T-helper 2 cell treated with Interferon-gamma antibody and Interleukin-4, amounts not matched to agents 100 ng/mL and 5 ng/mL, for 36 hours (primary cell): ENCODE results near the gene C5. TPM values are rescaled to one million over a fixed set of nuclear protein-coding genes. Genes with fewer than 3 reads are reported as not detected.
"Not testable (repeated sequence)": the region's sequence is repeated elsewhere in the genome, so short reads cannot be mapped to it uniquely, and the experiment has no call there.

Experiments
- intact Hi-C: fragments of 100-400 bp; cut with micrococcal nuclease; formaldehyde crosslinking; loops from one replicate; pipeline ENCODE4 v1.15.1; 2023
- total RNA-seq: library from RNA; stranded (reverse); gene quantifications from 2 replicates; pipeline ENCODE4 v1.2.3, GENCODE V29; 2022

The C5 gene
- 1.5 and 2.5 TPM in 2 replicates for total RNA-seq

DNA sequence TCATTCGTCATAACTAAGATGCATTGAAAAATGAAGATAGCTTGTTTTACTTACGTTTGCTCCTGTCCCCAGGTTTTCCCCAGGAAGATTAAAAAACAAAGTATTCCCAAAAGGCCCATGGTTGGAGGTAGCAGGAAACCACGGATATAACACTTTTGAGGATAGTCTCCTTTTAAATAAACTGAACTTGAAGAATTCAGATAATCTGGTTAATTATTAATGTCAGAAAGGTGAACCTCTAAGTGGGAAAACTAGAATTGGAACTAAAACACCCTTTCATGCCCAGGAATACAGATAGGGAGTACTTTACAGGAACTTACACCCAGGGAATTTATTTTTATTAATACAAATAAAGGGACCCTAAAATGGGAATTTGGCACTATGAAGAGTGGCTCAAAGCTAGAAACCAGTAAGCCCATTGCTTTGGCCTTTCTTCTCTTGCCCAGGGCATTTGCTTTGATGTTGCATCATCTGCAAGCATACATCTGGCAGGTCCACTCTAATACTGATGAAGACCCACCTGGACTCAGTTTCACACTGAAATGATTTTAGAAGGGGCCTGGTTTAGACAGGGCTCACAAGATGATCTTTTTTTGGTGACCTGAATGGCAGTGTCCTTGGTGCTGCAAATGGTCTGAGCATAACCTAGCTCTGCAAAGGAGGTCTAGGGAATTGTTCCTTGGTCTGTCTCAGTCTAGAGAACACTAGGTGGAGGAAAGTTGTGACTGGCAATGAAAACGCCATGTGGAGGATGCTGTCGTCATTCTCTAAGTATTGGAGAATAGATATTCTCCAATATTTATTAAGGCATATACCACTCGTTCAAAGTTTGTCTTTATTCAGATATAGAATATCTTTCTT lies at the start of gene C5:
C5 (minus strand) TSS at position 148 of the 861 bp plus-strand sequence; CDS start at position 119, 29 bp downstream.
- intact Hi-C loops: no loop called here

DNA sequence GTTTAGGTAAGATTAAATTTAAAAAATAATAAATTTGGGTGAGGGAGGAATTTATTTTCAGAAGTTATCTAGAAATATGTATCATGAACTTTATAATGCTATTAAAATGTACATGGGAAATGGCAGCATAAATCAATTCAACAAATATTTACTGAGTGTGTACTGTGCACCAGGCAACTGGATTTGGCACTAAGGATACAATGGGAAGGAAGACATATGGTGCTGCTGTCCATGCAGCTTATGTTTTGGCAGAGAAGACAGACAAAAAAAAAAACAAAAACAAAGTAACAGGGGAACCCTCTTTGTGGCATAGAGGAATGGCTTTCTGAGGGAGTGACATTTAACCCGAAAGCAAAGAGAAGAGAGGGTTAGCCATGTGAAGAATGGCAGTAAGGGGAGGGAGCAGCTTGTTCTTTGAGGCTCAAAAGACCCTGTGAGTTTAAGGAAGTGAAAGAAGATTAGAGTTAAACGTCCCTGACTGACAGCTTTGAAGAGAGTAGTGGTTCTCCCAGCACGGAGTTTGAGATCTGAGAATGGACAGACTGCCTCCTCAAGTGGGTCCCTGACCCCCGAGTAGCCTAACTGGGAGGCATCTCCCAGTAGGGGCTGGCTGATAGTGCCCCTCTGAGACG lies 48.6 kb upstream of the C5 start:
- intact Hi-C loops: no loop called here

DNA sequence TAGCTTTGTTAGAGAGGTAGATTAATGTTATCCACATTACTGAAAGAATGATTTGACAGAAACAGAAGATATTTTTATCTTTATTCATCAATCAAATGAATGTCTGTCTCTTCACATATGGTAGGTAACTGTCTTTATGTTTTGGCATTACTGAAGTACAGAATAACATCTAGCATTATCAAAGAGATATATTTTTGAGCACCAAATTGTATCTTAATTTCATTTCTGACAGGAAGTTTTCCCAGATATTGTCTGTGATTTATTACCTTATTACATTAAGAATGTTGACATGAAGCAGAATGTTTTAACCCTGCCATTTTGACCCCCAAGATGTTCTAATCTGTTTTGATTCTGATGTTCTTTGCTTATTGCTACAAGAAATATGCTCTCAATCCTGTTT lies 45.0 kb upstream of the C5 start:
- intact Hi-C loops: no loop called here

GRCh38 chr9:121090743-121091142 lies 40.7 kb upstream of the C5 start:
- intact Hi-C loops: not testable (repeated sequence)

- intact Hi-C loops: no loop called here
Measured at GRCh38 chr9:121088576-121088975, 38.5 kb upstream of the C5 start.

- intact Hi-C loops: no loop called here
Measured at GRCh38 chr9:121085661-121086060, 35.6 kb upstream of the C5 start.

DNA sequence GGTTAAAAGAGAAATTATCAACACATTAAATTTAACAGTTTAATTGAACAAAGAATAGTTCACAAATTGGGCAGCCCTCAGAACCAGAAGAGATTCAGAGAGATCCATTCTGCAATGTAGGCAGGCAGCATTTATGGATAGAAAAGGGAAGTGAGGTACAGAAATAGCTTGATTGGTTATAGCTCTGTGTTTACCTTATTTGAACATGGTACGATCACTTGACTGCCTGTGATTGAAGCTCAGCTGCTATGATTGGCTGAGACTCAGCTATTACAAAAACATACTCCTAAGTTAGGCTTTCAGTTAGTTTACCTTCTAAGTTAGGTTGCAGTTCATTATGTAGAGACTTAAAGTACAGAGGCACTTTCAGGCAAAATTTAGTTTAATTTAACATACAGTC lies 32.0 kb upstream of the C5 start:
- intact Hi-C loops: no loop called here

DNA sequence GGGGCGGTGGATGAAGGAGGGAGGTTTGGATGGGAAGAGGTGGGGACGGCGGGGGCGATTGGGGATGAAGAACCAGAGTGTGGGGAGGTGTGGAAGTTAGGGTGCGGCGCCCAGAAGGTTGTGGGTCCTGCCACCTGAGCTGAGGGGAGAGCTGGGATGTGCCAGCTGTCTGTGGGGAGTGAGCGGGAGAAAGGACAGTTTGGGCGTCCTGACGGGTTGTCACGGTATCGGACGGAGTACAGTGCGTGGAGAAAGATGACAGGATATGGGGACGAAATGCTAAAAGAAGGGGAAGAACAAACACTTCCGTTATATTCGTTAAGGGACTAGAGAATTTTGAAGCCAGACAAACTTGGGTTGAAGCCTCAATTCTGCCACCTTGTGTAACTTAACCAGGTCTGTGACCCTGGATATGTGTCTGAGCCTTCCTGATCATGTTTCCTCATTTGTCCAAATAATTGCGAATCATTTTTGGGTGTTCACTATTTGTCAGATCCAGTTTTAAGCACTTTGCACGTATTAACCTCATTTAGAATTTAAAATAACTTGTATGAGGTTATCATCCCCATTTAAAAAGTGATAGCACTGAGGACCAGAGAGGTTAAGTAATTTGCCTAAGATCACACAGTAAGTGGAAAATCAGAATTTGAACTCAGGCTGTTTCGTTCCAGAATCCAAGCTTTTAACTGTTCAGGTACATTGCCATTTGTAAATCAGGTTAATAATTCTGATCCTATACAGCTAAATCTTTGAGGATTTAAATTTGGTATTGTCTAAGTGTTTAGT lies 25.4 kb upstream of the C5 start:
- intact Hi-C loops: loop anchor here (1.0 to 10.0 kb wide), 5 partner anchors 183 to 461 kb away; partner anchors contain the start of genes PHF19 and PSMD5

DNA sequence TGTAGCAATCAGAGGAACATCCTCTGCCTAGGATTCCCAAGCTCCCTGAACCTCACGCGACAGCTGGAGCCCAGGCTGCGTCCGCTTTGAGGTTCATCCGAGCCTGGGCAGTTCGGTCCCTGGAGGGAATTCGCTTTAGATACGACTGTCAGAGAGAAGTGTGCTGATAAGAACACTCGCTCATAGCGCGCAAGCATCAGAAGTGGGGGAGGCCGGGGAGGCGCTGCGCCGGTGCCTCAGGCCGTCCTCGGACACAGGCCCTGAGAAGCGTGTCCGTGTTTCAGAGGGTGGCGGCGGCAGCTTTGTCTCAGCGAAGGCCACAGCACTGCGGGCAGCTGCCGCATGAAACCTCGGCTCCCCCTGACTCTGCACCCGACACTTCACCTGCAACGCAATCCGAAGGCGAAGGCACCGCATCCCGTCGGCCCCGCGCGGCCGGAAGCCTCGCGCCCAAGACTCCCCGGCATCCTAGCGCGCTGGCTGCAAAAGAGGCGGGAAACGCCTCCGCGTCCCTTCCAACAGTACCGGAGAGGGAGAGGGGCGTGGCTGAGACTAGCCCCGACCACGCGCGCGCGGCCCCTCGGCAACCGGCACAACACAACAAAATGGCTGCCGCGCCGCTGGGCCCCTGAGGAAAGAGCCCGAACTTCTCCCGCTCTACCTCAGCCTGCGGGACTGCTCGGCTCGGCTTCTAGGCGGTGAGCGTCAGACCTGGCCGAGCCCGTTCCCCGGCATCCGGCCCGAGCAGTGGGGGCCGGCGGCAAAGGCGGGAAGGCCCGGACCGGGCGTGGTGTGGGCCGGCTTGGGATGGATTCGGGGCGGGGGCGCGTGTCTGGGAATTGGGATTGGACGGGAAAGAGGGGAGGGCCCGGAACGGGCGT lies 24.5 kb upstream of the C5 start, which contains the start of gene CNTRL:
CNTRL (plus strand) TSS at position 586 of the 881 bp plus-strand sequence. CDS start 13,372 bp downstream, outside the sequence.
- intact Hi-C loops: loop anchor here (1.0 to 10.0 kb wide), 9 partner anchors 47 to 460 kb away; partner anchors contain the start of genes PHF19, PSMD5, RAB14 and TRAF1

DNA sequence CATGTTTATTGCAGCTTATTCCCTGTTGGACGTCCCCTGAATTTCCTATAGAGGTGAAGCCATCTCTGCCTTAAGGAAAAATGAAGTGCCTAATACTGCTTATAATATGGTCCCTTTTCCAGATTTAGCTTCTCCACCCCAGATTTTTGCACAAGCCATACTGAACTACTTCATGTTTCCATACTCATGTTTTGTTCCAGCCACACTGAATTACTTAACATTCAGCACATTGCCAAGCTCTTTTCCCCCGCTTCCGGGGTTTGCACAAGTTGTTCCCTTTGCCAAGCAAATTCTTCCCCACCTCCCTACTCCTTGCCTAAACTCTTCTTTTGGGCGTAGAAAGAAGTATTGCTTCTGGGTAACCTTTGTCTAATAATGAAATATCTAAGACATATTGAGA lies 23.0 kb upstream of the C5 start:
- intact Hi-C loops: loop anchor here (5.0 to 10.0 kb wide), 3 partner anchors 146 to 458 kb away; partner anchors contain the start of gene TRAF1

- intact Hi-C loops: loop anchor here (5.0 to 10.0 kb wide), 3 partner anchors 145 to 457 kb away; partner anchors contain the start of gene TRAF1
Measured at GRCh38 chr9:121071756-121072421, 21.8 kb upstream of the C5 start.

DNA sequence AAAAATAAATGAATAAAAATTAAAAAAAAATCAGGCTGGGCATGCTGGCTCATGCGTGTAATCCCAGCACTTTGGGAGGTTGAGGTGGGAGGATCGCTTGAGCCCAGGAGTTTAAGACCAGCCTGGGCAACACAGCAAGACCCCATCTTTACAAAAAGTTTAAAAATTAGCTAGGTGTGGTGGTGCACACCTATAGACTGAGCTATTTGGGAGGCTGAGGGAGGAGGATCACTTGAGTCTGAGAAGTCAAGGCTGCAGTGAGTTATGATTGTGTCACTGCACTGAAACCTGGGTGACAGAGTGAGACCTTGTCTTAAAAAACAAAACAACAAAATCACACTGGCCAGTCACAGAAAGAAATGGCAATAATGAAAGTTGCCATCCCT lies 21.3 kb upstream of the C5 start:
- intact Hi-C loops: loop anchor here (5.0 to 10.0 kb wide), 3 partner anchors 144 to 457 kb away; partner anchors contain the start of gene TRAF1

DNA sequence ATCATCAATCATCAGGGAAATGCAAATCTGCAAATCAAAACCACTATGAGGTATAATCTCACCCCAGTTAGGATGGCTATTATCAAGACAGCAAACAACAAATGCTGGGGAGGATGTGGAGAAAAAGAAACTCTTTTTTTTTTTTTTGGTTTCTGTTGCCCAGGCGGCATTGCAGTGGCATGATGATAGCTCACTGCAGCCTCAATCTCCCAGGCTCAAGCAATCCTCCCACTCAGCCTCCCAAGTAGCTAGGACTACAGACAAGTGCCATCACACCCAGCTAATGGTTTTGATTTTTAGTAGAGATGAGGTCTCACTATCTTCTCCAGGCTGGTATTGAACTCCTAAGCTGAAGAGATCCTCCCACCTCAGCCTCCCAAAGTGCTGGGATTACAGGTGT lies 19.3 kb upstream of the C5 start:
- intact Hi-C loops: no loop called here

GRCh38 chr9:121067640-121068039 lies 17.6 kb upstream of the C5 start:
- intact Hi-C loops: no loop called here

DNA sequence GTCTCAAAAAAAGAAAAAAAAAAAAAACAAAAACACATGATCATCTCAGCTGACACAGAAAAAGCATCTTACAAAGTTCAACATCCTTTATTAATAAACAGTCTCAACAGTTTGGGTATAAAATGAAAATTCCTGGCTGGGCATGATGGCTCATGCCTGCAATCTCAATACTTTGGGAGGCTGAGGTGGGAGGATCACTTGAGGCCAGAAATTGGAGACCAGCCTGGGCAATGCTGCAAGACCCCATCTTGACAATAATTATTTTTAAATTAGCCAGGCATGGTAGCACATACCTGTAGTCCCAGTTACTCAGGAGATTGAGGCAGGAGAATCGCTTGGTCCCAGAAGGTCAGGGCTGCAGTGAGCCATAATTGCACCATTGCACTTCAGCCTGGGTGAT lies 16.8 kb upstream of the C5 start:
- intact Hi-C loops: no loop called here

- intact Hi-C loops: loop anchor here (1.0 kb wide), 3 partner anchors 79 to 317 kb away; no protein-coding TSS in a partner anchor
Measured at GRCh38 chr9:121059998-121060636, 10.0 kb upstream of the C5 start.

DNA sequence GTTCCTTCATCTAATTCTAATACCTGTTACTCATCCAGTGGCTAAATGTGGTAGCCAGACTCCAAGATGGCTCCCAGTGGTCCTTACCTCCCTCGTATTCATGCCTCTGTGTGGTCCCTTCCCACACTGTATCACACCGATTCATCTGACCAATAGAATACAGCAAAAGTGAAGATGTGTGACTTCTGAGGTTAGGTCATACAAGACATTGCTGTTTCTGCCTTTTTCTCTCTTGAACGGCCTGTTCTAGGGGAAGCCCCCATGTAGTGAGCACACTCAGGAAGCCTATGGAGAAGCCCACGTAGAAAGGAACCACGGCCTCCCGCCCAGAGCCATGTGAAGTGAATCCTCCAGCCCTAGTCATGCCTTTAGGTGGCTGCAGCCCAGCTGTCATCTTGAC lies 9.4 kb upstream of the C5 start:
- intact Hi-C loops: no loop called here

DNA sequence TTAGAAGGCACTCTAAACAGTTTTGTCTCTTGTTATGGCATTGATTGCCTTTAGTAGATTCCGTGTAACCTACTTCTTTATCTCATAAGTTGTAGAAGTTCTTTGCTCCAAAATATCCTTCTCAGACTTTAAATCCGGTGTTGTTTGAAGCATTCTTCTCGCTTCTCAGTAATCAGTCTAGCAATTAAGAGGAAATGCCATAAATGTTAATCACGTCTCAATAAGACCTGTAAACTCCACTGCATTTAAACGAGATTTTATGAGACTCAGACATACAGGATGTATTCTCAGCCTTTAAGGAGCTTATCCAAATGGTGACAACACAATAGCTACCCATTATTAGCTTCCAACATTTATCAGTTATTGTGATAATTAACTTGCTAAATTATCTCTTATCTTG lies 7.7 kb upstream of the C5 start:
- intact Hi-C loops: no loop called here

GRCh38 chr9:121055642-121056143 lies 5.6 kb upstream of the C5 start:
- intact Hi-C loops: no loop called here
